B cell (primary cell): ENCODE measurements around the gene RHCE. TPM values are rescaled to one million over a fixed set of nuclear protein-coding genes. Genes with fewer than 3 reads are reported as not detected.
"Not testable (repeated sequence)": the region's sequence is repeated elsewhere in the genome, so short reads cannot be mapped to it uniquely, and the experiment has no call there.

ENCODE experiments used
- ATAC-seq: fragments of 200-7000 bp; cut with Tn5 transposase; one replicate; pipeline ENCODE4 v1.10.0; 2021; ENCODE audit warnings: low read depth, mild to moderate bottlenecking, moderate number of reproducible peaks, moderate library complexity
- CTCF ChIA-PET: fragments of 350-600 bp; sonication (Branson Sonifier 250); formaldehyde crosslinking; loops from one replicate; lab custom pipeline; 2021; ENCODE audit warnings: antibody characterized with exemption, inconsistent platforms; lab: Charles Lee
- POLR2A ChIA-PET: fragments of 350-600 bp; sonication (Branson Sonifier 250); formaldehyde crosslinking; loops from one replicate; lab custom pipeline; 2021; ENCODE audit warnings: antibody characterized with exemption; lab: Charles Lee
- DNase-seq: peaks from one replicate; pipeline ENCODE4 v3.0.0; 2013
- H2AFZ ChIP-seq: 2 replicates; pipeline ENCODE4 v1.6.1; 2012; ENCODE audit warnings: mild to moderate bottlenecking, low read depth, low read length; ENCODE audit not compliant: insufficient read depth, poor library complexity, severe bottlenecking
- H3K27ac ChIP-seq, 2 donors: 1 replicate in 1 of 2; 2 replicates in 1 of 2; pipeline ENCODE4 v1.5.1; 2012 to 2013; ENCODE audit warnings: low read length in 2 of 2, mild to moderate bottlenecking in 2 of 2, moderate library complexity in 1 of 2
- H3K27me3 ChIP-seq, 4 experiments: fragments of 200-600 bp in 1 of 4; sonication (generic) in 1 of 4; replicated peaks in 1 of 4; 1 replicate in 2 of 4; 2 replicates in 2 of 4; pipeline versions ENCODE4 v1.6.1 to v1.7.0; 2013 to 2016; ENCODE audit warnings: low read length in 3 of 4, mild to moderate bottlenecking in 2 of 4, mixed read lengths in 1 of 4, moderate library complexity in 1 of 4; ENCODE audit not compliant: insufficient read depth in 4 of 4, control insufficient read depth in 3 of 4; ENCODE audit errors: control extremely low read depth in 1 of 4
- H3K36me3 ChIP-seq, 2 experiments: replicated peaks in 1 of 2; 1 replicate in 1 of 2; 2 replicates in 1 of 2; pipeline versions ENCODE4 v1.6.1 to v1.7.1; 2013; ENCODE audit warnings: low read length in 1 of 2; ENCODE audit not compliant: insufficient read depth in 2 of 2, control insufficient read depth in 1 of 2; ENCODE audit errors: control extremely low read depth in 1 of 2, extremely low read depth in 1 of 2
- H3K4me1 ChIP-seq, 2 donors: fragments of 200-600 bp in 1 of 2; sonication (generic) in 1 of 2; 1 replicate in 1 of 2; 2 replicates in 1 of 2; pipeline versions ENCODE4 v1.5.1 to v1.6.1; 2013 to 2017; ENCODE audit warnings: low read length in 2 of 2; ENCODE audit not compliant: control insufficient read depth in 2 of 2, insufficient read depth in 2 of 2
- H3K4me2 ChIP-seq: replicated peaks from 2 replicates; pipeline ENCODE3; 2012; ENCODE audit warnings: mild to moderate bottlenecking, low read depth, low read length; ENCODE audit not compliant: poor library complexity, severe bottlenecking
- H3K4me3 ChIP-seq, 5 experiments: fragments of 200-600 bp in 1 of 5; sonication (generic) in 1 of 5; 1 replicate in 3 of 5; 2 replicates in 2 of 5; pipeline versions ENCODE4 v1.5.1 to v1.7.0; 2011 to 2016; ENCODE audit warnings: low read length in 4 of 5, mild to moderate bottlenecking in 4 of 5, low read depth in 2 of 5, control low read depth in 1 of 5, moderate library complexity in 1 of 5; ENCODE audit not compliant: insufficient read depth in 1 of 5; ENCODE audit errors: control extremely low read depth in 1 of 5, extremely low read depth in 1 of 5
- H3K79me2 ChIP-seq: fragments of 200-600 bp; sonication (generic); one replicate; pipeline ENCODE4 v1.6.0; 2016; ENCODE audit warnings: low read length; ENCODE audit not compliant: control insufficient read depth, insufficient read depth
- H3K9ac ChIP-seq: fragments of 200-600 bp; sonication (generic); 2 replicates; pipeline ENCODE4 v1.6.1; 2017; ENCODE audit warnings: mild to moderate bottlenecking, low read length, moderate library complexity
- H3K9me3 ChIP-seq, 3 donors: one replicate each; pipeline versions ENCODE4 v1.6.1 to v1.7.1; 2013; ENCODE audit warnings: low read length in 2 of 3; ENCODE audit not compliant: control insufficient read depth in 2 of 3, insufficient read depth in 1 of 3; ENCODE audit errors: control extremely low read depth in 1 of 3
- H4K20me1 ChIP-seq: 2 replicates; pipeline ENCODE4 v1.6.0; 2012; ENCODE audit warnings: mild to moderate bottlenecking, low read length; ENCODE audit not compliant: insufficient read depth, control insufficient read depth, poor library complexity, severe bottlenecking
- H3K27ac Mint-ChIP-seq: one replicate; pipeline ENCODE4 v1.8.0; 2021; ENCODE audit warnings: mixed read lengths
- H3K27me3 Mint-ChIP-seq: one replicate; pipeline ENCODE4 v1.8.0; 2021; ENCODE audit warnings: mixed read lengths
- H3K4me1 Mint-ChIP-seq: one replicate; pipeline ENCODE4 v1.8.0; 2021; ENCODE audit warnings: mixed read lengths
- H3K4me3 Mint-ChIP-seq: one replicate; pipeline ENCODE4 v1.8.0; 2021; ENCODE audit warnings: mixed read lengths
- H3K9me3 Mint-ChIP-seq: one replicate; pipeline ENCODE4 v1.8.0; 2022; ENCODE audit warnings: mixed read lengths; ENCODE audit not compliant: insufficient read depth
- EZH2 ChIP-seq: IDR thresholded peaks from 2 replicates; pipeline ENCODE4 v1.6.1; 2012; ENCODE audit warnings: borderline replicate concordance, low read depth, mild to moderate bottlenecking, moderate library complexity, low read length; ENCODE audit not compliant: insufficient read depth, poor library complexity, severe bottlenecking
- WGBS: methylation state at CpG from one replicate; pipeline ENCODE4 v1.1.5; 2013; ENCODE audit warnings: missing lambda C conversion rate; ENCODE audit not compliant: insufficient coverage; 5-methylcytosine and 5-hydroxymethylcytosine counted together
- intact Hi-C: fragments of 100-400 bp; cut with micrococcal nuclease; formaldehyde crosslinking; loops from one replicate; pipeline ENCODE4 v1.10.0; 2022
- polyA minus RNA-seq: library from RNA; depleted of rRNA, polyadenylated mRNA; stranded (reverse); fragments of >200 nt; gene quantifications from 2 replicates; pipeline ENCODE4 v1.2.3, GENCODE V29; 2012
- polyA plus RNA-seq: library from polyadenylated mRNA; depleted of rRNA; stranded (reverse); fragments of >200 nt; gene quantifications from 2 replicates; pipeline ENCODE4 v1.2.3, GENCODE V29; 2012
- total RNA-seq, 2 donors: library from RNA; stranded (reverse); fragments of 120-200 nt in 1 of 2; gene quantifications; 1 replicate in 1 of 2; 2 replicates in 1 of 2; pipeline versions ENCODE4 v1.2.3 to v1.2.4, GENCODE V29; 2013 to 2022
- TF ChIP-seq, protein P1 (sequence below): fragments of 200-600 bp; IDR thresholded peaks from one replicate; pipeline ENCODE4 v1.8.0; 2022; ENCODE audit warnings: antibody characterized with exemption, mild to moderate bottlenecking

Gene RHCE
- total RNA-seq (not detected in 2 replicates), polyA plus RNA-seq (0.06 and 0.28 TPM in 2 replicates), polyA minus RNA-seq (0.71 and 1.7 TPM in 2 replicates)
- 0.21 TPM for total RNA-seq (2013)

DNA sequence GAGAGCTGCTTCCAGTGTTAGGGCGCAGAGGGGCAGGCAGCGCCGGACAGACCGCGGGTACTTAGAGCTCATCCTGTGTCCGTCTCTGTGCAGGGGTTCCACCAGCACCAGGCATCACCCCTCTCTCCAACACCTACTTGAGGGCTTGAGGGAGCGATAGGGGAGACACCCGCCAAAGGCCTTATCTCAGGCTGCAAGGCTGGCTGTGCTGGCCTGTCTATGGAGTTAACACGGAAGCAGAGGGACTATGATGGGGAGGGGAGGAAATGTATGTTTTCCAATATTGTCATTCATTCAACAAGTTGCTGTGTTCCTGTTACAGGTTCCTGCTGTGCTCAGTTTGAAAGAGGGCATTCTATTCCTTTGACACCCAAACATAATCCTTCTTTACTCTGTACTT is at the start of gene RHCE:
TSS of gene RHCE (minus strand) at position 111 of the 400 bp plus-strand sequence. CDS start at position 72, 39 bp downstream.
- H3K79me2 ChIP-seq, H3K27me3 ChIP-seq, H3K9me3 ChIP-seq, H3K4me1 Mint-ChIP-seq, H2AFZ ChIP-seq, CTCF ChIA-PET, H3K9ac ChIP-seq, H3K27ac ChIP-seq, POLR2A ChIA-PET, H3K4me3 ChIP-seq, H3K4me3 Mint-ChIP-seq, H3K9me3 Mint-ChIP-seq, DNase-seq, H3K27ac Mint-ChIP-seq, H3K4me2 ChIP-seq, H4K20me1 ChIP-seq, ATAC-seq, H3K36me3 ChIP-seq, H3K4me1 ChIP-seq, H3K27me3 Mint-ChIP-seq, intact Hi-C loops: not testable (repeated sequence)
- no CpG with 5 or more reads among the region's 9 CpGs for WGBS

DNA sequence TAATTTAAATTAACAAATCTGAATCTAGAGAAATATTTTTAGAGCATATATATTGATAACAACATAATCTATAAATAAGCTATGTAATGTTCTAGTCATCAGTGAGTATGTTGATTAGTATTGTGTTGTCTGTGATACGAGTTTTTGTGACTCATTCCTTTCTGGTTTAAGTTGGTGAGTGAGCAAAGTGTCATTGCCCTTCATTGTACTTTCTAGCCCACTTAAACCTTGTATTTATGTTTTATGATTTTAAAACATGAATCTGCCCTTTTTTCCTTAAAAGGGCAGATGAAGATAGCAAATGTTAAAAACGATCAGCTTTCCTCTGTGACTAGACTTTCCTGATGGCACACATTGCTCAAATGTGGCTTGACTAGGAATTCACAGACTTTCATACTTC is 48.6 kb upstream of the RHCE start:
- H3K9me3 Mint-ChIP-seq = no peaks in the 10 kb centered on the region
- TF ChIP-seq, protein P1, sequence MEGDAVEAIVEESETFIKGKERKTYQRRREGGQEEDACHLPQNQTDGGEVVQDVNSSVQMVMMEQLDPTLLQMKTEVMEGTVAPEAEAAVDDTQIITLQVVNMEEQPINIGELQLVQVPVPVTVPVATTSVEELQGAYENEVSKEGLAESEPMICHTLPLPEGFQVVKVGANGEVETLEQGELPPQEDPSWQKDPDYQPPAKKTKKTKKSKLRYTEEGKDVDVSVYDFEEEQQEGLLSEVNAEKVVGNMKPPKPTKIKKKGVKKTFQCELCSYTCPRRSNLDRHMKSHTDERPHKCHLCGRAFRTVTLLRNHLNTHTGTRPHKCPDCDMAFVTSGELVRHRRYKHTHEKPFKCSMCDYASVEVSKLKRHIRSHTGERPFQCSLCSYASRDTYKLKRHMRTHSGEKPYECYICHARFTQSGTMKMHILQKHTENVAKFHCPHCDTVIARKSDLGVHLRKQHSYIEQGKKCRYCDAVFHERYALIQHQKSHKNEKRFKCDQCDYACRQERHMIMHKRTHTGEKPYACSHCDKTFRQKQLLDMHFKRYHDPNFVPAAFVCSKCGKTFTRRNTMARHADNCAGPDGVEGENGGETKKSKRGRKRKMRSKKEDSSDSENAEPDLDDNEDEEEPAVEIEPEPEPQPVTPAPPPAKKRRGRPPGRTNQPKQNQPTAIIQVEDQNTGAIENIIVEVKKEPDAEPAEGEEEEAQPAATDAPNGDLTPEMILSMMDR = no peak
- TF ChIP-seq EZH2 = no peak

More for the DNA sequence above, 48.6 kb upstream of the RHCE start:
- Mint-ChIP-seq H3K27me3 (no peaks in the 10 kb centered on the region), H3K27ac (no peak overlapping the region), H3K4me1 (peaks cover 18% of the 10 kb centered on the region), H3K4me3 (no peak overlapping the region)
- Histone ChIP-seq H3K36me3 (peaks cover 3 to 12% of the 10 kb centered on the region in 2 experiments), H3K4me1 (peaks cover 0 to 3% of the 10 kb centered on the region in 2 donors), H3K27me3 (no peaks in the 10 kb centered on the region), H3K4me3 (no peak overlapping the region), H3K4me2 (no peak overlapping the region), H2AFZ (no peak overlapping the region), H3K9me3 (no peaks in the 10 kb centered on the region), H3K27ac (no peak overlapping the region), H3K79me2 (peaks cover 58% of the 10 kb centered on the region), H4K20me1 (peaks cover 19% of the 10 kb centered on the region), H3K9ac (no peak overlapping the region)
- ATAC-seq (no peak), DNase-seq (no peak)
- CTCF ChIA-PET = interaction anchor here (0.7 kb wide), 1 partner anchor 345 kb away, joined by 3 read pairs; no protein-coding TSS in a partner anchor
- POLR2A ChIA-PET = no interaction called here
- no CpG with 5 or more reads among the region's 2 CpGs for WGBS
- intact Hi-C loops = no loop called here
